NCI-H2107 (cell line): Measurements from ENCODE around the gene TECPR2.
"Not testable (repeated sequence)": the region's sequence is repeated elsewhere in the genome, so short reads cannot be mapped to it uniquely, and the experiment has no call there.

Source experiments
- DNase-seq: peaks from one replicate; lab custom pipeline; 2025; lab: John Stamatoyannopoulos, UW

The TECPR2 gene

GRCh38 chr14:102362545-102363181 is at the start of gene TECPR2, which contains the start of gene CINP:
Gene TECPR2 (plus strand): TSS chr14:102362941. CDS start chr14:102376722, 13,781 bp downstream.
Gene CINP (minus strand): TSS chr14:102362890. CDS start chr14:102362851, 39 bp downstream.
- DNase-seq = peak; percentile 97

- peak; percentile 86 for DNase-seq
Measured at GRCh38 chr14:102314242-102315011, 48.3 kb upstream of the TECPR2 start.

DNA sequence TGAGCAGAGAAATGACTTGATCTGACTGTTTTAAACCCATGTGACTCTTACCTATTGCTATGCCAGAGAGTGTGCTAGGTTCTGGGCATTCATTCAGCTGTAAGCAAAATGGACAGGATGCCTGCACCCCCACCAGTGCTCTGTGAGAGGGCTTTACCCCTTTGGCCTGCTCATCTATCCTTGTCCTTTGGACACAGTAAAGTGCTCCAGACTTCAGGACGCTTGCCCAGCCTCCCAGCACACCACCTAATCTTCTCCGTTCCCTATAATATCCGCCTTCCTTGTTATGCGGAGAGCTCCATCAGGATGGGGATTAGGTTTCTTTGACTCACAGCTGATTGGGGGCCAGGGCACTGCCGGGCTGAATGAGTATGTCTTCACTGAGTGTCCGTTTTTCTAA is 47.6 kb upstream of the TECPR2 start:
- DNase-seq = no peak

GRCh38 chr14:102316338-102316742 is 46.4 kb upstream of the TECPR2 start:
- no peak for DNase-seq

DNA sequence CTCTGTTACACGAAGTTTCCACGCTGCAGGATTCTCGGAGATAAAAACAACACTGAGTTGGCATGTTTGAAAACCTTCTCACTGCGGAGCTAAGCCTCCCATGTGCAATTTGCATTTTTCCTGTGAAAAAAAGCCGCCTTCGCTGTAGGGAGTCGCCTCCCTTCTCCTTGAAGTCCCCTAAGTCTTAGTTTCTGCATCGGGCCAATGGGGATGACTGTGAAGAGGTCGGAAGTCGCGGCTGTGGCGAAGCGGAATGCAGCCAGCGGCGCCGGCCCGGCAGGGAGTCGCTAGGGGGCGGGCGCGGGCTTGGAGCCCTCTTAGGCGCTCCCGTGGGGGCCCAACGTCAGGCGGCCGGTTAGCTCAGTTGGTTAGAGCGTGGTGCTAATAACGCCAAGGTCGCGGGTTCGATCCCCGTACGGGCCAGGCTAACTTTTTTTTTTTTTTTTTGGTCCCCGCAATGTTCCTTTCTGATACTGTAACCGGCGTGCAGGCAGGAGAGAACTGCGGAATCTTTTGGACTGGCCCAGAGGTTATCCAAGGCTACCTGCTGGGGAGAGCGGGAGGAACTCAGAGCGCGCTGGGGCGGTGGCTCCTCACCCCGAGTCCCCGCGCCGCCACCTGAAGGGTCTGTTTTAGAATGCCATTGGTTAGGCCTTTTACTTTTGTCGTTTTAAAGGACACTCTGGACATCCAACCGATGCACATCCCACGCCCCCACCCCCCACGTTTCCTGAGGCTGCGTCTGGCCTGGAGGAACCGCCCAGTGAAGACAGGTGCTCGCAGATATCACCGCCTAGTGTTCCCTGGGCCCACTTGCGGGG is 45.8 kb upstream of the TECPR2 start:
- DNase-seq = peak; percentile 87

- DNase-seq = peak; percentile 51
Measured at GRCh38 chr14:102317564-102318248, 45.0 kb upstream of the TECPR2 start.

DNA sequence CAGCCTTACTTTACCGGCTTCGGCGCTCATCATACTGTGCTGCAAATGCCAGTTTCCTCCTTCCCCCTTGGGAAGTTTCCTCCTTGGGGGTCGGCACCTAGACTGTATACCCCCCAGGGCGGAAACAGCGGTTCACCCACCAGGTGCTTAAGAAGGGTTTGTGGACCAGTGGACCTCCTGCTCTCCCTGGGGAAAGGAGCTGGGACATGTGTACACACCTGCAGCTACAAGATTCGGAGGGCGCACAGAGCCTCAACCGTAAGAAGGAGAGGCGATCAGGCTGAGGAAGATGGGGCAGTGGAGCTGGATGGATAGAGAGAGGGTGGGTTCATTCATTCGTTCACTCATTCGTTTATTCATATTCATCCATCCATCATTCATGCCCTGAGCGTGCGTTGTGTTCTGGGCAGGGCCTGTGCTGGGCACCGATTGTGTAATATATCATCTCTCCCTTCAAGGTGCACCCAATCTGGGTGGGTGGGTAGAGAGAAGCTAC is 43.9 kb upstream of the TECPR2 start:
- DNase-seq = no peak

DNA sequence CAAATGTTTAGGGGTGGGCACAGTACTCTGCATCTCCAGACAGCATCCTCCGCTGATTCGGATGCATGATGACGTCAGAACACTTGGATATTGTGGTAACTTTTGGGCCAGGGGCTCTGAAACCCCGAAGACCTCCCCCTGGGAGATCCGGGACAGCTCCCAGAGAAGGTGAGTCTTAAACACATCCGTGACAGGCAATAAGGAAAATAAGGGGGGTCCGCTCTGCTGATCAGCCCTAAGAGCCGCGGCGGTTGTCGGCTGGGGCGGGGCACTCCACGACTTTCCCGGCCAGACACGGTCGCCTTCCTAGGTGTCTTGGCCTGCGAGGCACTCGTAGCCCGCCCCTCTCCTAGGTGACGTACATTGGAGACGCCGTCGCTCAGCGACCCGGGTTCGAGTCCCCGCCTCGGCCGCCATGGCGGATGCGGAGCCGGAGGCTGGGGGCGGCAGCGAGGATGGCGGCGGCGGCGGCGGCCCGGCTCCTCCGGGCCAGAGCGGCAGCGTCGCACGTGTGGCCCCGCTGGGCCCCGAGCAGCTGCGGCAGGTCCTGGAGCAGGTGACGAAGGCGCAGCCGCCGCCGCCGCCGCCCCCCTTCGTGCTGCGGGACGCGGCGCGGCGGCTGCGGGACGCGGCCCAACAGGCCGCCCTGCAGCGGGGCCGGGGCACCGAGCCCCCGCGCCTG is 43.2 kb upstream of the TECPR2 start, which contains the start of gene ZNF839:
TSS of gene ZNF839 (plus strand) at position 396 of the 682 bp plus-strand sequence. CDS start at position 416, 20 bp downstream.
- DNase-seq = peak; percentile 92

DNA sequence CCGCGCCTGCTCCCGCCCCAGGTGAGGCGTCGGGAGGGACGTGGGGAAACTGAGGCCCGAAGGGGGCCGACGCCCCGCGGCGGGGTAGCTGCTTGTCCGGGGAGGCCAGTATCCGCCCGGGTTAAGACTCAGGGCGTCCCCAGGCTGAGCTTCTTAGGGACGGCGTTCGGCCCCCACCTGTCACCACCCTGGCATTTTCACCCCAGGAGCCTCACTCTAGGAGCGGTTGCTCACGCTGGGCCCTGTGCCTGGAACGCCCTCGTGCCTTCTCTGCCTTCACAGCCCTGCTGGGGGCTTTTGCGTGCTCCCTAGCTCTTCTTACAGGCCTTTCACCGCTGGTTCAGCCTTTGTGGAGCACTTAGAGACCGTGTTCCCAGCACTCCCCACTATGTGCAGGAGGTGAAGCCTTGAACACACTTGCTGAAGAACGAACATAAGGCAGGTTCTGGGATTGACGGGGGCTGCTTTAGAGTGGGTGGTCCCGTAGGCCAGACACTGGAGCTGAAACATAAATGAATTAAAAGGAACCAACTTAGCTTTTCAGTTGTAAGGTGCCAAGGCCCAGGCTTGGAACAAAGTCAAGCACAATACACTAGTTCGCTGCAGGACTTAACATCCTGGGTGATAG is 42.6 kb upstream of the TECPR2 start:
- DNase-seq = peak; percentile 11

DNA sequence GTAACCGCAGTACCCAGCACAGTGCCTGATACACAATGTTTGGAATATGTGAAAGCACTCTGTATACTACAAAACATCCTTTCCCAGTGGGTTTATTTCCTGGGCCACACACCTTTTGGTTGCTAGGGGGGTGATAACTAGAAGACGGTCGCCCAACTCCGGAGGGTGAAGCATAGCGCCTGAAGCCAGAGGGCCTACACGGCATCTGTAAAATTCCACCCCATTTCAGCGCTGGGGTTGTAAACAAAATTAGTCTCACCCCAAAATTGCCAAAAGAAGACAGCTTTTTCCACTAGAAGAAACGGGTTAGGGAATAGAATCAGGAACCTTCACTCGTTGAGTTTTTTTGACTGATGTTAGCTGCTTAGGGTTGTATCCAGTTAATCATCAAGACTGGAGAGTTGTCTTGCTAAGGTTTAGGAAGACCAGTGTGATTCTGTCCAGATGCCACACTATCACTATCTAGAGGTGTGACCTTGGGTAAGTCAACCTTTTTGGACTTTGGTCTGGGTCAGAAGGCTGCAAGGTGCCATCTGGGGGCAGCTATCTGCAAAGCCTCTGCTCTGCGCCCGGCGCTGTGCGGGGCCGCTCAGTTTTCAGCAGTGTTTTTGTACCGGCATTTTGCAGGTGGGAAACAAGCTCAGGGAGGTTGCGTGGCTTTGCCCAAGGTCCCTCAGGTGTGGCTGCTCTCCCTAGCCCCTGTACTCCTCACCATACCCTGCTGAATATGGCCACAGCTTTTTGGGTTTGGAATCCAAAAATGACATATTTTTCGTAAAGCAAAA is 41.9 kb upstream of the TECPR2 start:
- DNase-seq = no peak

GRCh38 chr14:102321456-102322422 is 41.0 kb upstream of the TECPR2 start:
- DNase-seq = no peak

GRCh38 chr14:102323102-102323501 is 39.6 kb upstream of the TECPR2 start:
- peak; percentile 14 for DNase-seq

GRCh38 chr14:102325791-102326345 is 36.9 kb upstream of the TECPR2 start:
- DNase-seq = no peak

- DNase-seq = no peak
Measured at GRCh38 chr14:102326583-102326982, 36.2 kb upstream of the TECPR2 start.

DNA sequence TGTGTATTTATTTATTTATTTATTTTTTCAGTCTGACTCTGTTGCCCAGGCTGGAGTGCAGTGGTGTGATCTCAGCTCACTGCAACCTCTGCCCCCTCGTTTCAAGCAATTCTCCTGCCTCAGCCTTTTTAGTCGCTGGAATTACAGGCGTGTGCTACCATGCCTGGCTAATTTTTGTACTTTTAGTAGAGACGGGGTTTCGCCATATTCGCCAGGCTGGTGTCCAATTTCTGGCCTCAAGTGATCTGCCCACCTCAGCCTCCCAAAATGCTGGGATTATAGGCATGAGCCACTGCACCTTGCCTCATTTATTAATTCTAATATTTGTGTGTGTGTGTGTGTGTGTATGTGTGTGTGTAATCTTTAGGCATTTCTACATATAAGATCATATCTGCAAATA is 33.4 kb upstream of the TECPR2 start:
- not testable (repeated sequence) for DNase-seq

GRCh38 chr14:102330806-102331205 is 31.9 kb upstream of the TECPR2 start:
- no peak for DNase-seq

- DNase-seq = no peak
Measured at GRCh38 chr14:102333390-102333789, 29.4 kb upstream of the TECPR2 start.
